Pancreas (tissue), 10 donors: ENCODE measurements around the gene OR14A2. TPM values are rescaled to one million over a fixed set of nuclear protein-coding genes. Genes with fewer than 3 reads are reported as not detected.

Experiments
- ATAC-seq, 4 donors: fragments of 200-7000 bp; cut with Tn5 transposase; one replicate each; pipeline versions ENCODE4 v1.8.0 to v1.9.1; 2020; ENCODE audit warnings: mild to moderate bottlenecking in 4 of 4, moderate library complexity in 4 of 4
- DNase-seq, 6 donors: peaks; one replicate each; pipeline ENCODE4 v3.0.0-alpha.2; 2020
- FAIRE-seq: peaks from 2 replicates; lab custom pipeline; 2012; peaks lifted over from hg19 to GRCh38; lab: Jason Lieb, UNC
- H3K27ac ChIP-seq, 4 donors: fragments of 200-600 bp; sonication (generic); 1 replicate in 3 of 4; 2 replicates in 1 of 4; pipeline versions ENCODE4 v1.5.0 to v1.8.0; 2020
- H3K27me3 ChIP-seq, 4 donors: fragments of 200-600 bp; one replicate each; pipeline ENCODE4 v1.8.0; 2021
- H3K36me3 ChIP-seq, 3 donors: fragments of 200-600 bp; sonication (generic) in 1 of 3; one replicate each; pipeline versions ENCODE4 v1.5.0 to v1.8.0; 2020 to 2021
- H3K4me1 ChIP-seq, 3 donors: fragments of 200-600 bp; one replicate each; pipeline ENCODE4 v1.8.0; 2021
- H3K4me3 ChIP-seq, 4 donors: fragments of 200-600 bp; sonication (generic) in 2 of 4; one replicate each; pipeline versions ENCODE4 v1.5.0 to v1.8.0; 2020 to 2021
- H3K9me3 ChIP-seq, 4 donors: fragments of 200-600 bp; one replicate each; pipeline ENCODE4 v1.8.0; 2021
- WGBS, 2 donors: extraction: QIAGEN DNeasy Blood & Tissue Kit; methylation state at CpG; one replicate each; pipeline ENCODE4 v1.1.7; 2013; 5-methylcytosine and 5-hydroxymethylcytosine counted together
- intact Hi-C, 3 donors: fragments of 100-400 bp; cut with DNase I; formaldehyde crosslinking; loops; one replicate each; pipeline versions ENCODE4 v1.11.1 to v1.14.2; 2022
- polyA plus RNA-seq, 2 donors: library from polyadenylated mRNA; stranded (reverse); fragments of 200-250 nt; gene quantifications; one replicate each; pipeline ENCODE4 v1.2.3, GENCODE V29; 2013
- total RNA-seq, 6 donors: library from RNA; stranded (reverse); fragmentation: NEBNext Ultra II Directional in 4 of 6; extraction: Animal tissue kit (Norgen Biotek cat#: 25700) in 4 of 6; gene quantifications; one replicate each; pipeline versions ENCODE4 v1.2.1 to v1.2.4, GENCODE V29; 2021 to 2023
- TF ChIP-seq, protein P1 (sequence below), 4 donors: fragments of 200-600 bp; sonication (generic) in 3 of 4; IDR thresholded peaks; one replicate each; pipeline versions ENCODE4 v1.5.0 to v1.8.0; 2021; ENCODE audit warnings: antibody characterized with exemption in 4 of 4
- donor health status: healthy with polysubstance abuse.
- donor health status: DM: no; HTN: no; CAD: no; lungs with moderate emphysema.
- donor health status: DM: no; HTN: no; CAD: no.
- donor health status: control.
- donor health status: control.
- donor health status: Bipolar disorder and iron deficiency.
- donor health status: DM: yes; HTN: yes; CAD: no.
- donor health status: DM: no; HTN: no; CAD: no.
- donor health status: DM: no; HTN: no; CAD: no.
- donor health status: DM: yes; HTN: yes; CAD: no.

OR14A2 gene
- total and polyA plus RNA-seq, 8 donors: not detected

DNA sequence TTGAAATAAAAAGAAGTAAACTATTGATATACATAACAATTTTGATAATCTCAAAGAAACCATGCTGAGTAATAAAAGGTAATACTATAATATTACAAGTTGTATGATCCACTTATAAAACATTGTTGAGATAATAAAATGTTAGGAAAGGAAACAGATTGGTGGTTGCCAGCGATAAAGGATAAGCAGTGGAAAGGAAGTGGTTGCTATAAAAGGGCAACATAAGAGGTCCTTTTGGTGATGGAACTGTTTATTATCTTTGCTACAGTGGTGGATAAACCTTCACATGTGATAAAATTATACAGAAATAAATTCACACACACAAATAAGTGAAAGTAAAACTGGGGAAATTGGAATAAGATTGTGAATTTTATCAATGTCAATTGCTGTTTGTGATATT is 46.6 kb downstream of the OR14A2 start:
- Histone ChIP-seq H3K27ac (no peak overlapping the region), H3K4me1 (no peaks in the 10 kb centered on the region), H3K36me3 (no peaks in the 10 kb centered on the region), H3K9me3 (no peaks in the 10 kb centered on the region), H3K4me3 (no peak overlapping the region), H3K27me3 (no peaks in the 10 kb centered on the region)
- TF ChIP-seq, protein P1, sequence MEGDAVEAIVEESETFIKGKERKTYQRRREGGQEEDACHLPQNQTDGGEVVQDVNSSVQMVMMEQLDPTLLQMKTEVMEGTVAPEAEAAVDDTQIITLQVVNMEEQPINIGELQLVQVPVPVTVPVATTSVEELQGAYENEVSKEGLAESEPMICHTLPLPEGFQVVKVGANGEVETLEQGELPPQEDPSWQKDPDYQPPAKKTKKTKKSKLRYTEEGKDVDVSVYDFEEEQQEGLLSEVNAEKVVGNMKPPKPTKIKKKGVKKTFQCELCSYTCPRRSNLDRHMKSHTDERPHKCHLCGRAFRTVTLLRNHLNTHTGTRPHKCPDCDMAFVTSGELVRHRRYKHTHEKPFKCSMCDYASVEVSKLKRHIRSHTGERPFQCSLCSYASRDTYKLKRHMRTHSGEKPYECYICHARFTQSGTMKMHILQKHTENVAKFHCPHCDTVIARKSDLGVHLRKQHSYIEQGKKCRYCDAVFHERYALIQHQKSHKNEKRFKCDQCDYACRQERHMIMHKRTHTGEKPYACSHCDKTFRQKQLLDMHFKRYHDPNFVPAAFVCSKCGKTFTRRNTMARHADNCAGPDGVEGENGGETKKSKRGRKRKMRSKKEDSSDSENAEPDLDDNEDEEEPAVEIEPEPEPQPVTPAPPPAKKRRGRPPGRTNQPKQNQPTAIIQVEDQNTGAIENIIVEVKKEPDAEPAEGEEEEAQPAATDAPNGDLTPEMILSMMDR (IDR thresholded peaks at IDR 0.05): no peak
- intact Hi-C loops: no loop called here
- DNase-seq: no peak
- ATAC-seq: no peak
- FAIRE-seq: no peak
- 80 to 84% methylated on average over 1 of the region's 1 CpG for WGBS, 2 donors

DNA sequence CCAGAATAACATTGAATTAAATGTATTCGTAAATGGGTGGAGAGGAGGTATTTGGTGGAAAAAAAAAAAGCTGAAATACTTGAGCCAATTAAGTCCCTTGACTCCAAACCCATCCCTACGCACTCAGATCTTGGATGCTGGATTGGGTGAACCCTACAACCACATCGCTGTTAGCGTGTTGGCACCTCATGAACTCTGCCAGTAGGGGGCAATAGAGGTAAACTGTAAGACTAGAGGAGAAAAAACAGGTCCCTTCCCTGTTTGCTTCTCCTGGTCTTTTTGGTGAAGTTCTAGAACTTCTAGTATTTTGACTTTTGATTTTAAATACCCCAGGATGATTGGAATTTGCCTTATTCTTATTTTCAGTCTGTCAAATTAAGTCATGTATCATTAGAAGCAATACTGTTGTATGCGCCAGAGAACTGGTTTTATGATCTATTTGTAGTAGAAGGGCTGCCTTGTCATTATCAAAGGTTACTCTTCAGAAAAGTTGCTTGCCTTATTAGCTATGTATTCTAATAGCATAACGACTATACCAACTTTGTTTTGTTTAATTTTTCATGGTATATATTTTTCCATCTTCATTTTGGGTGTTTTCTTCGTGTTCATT is 66.5 kb downstream of the OR14A2 start:
- no peak for FAIRE-seq
- peak in 4 of 6 donors; percentile 3 to 22 (median 20) for DNase-seq
- intact Hi-C loops: no loop called here
- Histone ChIP-seq H3K9me3 (no peaks in the 10 kb centered on the region), H3K36me3 (no peaks in the 10 kb centered on the region), H3K4me3 (no peak overlapping the region), H3K27ac (no peak overlapping the region), H3K27me3 (no peaks in the 10 kb centered on the region), H3K4me1 (no peaks in the 10 kb centered on the region)
- peak in 3 of 4 donors; percentile 46 to 71 (median 57) for ATAC-seq
- WGBS, 2 donors: 23 to 26% methylated on average over 7 of the region's 7 CpGs
- TF ChIP-seq, protein P1 (IDR thresholded peaks at IDR 0.05): peak; percentile 42 to 58 (median 54)

DNA sequence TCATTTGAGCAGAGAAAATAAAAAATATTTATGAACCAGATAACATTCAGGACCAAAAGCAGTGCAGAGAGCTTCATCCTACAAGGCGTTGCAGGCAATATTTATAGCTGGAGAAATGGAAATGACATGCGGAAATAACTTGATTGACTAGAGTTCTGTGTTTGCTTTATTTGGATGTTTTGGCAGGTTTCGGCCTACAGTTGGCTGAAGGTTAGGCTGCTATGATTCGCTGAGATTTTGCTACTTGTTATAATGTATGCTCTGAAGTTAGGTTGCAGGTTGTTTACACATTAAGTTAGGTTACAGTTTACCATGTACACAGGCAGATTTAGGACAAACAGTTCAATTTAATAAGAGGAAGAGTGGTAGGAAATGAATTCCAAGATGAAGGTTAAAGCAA is 67.8 kb downstream of the OR14A2 start:
- Histone ChIP-seq H3K4me3 (no peak overlapping the region), H3K27ac (no peak overlapping the region), H3K27me3 (no peaks in the 10 kb centered on the region), H3K36me3 (no peaks in the 10 kb centered on the region), H3K4me1 (no peaks in the 10 kb centered on the region), H3K9me3 (no peaks in the 10 kb centered on the region)
- TF ChIP-seq, protein P1 (IDR thresholded peaks at IDR 0.05): no peak
- no peak for FAIRE-seq
- no peak for ATAC-seq
- no peak for DNase-seq
- intact Hi-C loops: no loop called here
- 62 to 71% methylated on average over 4 of the region's 4 CpGs for WGBS, 2 donors

DNA sequence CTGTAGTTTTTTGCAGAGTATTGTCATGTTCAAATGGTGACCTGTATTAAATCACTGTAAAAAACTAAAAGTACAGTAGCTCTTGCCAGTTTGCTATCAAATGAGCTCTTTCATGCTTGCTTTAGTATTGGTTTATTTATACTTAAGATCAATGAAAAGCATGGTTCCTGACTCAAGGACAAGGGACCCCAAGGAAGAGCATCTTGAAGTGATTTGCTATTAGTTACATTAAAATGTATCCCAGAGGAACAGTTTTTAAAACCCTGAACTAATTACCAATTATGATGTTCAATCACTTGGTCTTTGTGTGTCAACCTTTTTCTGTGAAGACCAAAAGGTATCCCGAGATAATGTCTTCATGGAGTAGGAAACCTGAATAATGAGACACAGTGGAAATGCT is 68.3 kb downstream of the OR14A2 start, which contains the start of gene OR13G1:
TSS of gene OR13G1 (minus strand) at position 101 of the 400 bp plus-strand sequence. CDS start 6,698 bp downstream, outside the sequence.
- H3K4me3 ChIP-seq: no peak within 1 kb of the TSS

More for the DNA sequence above, 68.3 kb downstream of the OR14A2 start, which contains the start of gene OR13G1:
- 50 to 78% methylated on average over 1 of the region's 1 CpG for WGBS, 2 donors
- no peak for FAIRE-seq
- no peak for DNase-seq
- intact Hi-C loops: no loop called here
- Histone ChIP-seq H3K4me1 (no peaks in the 10 kb centered on the region), H3K9me3 (no peaks in the 10 kb centered on the region), H3K27me3 (no peaks in the 10 kb centered on the region), H3K36me3 (no peaks in the 10 kb centered on the region), H3K27ac (no peak within 1 kb of the TSS)
- TF ChIP-seq, protein P1 (IDR thresholded peaks at IDR 0.05): no peak
- ATAC-seq: no peak

Other genes starting within 250 kb of the OR14A2 start
- gene OR2C3, start 211.7 kb downstream of the OR14A2 start, total RNA-seq: not detected
- gene OR2C3, start 211.7 kb downstream of the OR14A2 start, polyA plus RNA-seq: under 1 TPM in 1 of 2 donors, not detected in 1; 0.02 TPM
- under 1 TPM in 4 of 6 donors, not detected in 2; 0.03 to 0.37 (median 0.29) TPM for gene GCSAML, start 199.0 kb downstream of the OR14A2 start, total RNA-seq
- under 1 TPM in 1 of 2 donors, not detected in 1; 0.09 TPM for gene GCSAML, start 199.0 kb downstream of the OR14A2 start, polyA plus RNA-seq
- not detected for gene OR2G2, start 159.8 kb downstream of the OR14A2 start, total RNA-seq
- gene OR2G2, start 159.8 kb downstream of the OR14A2 start, polyA plus RNA-seq: not detected
- gene OR2G3, start 142.6 kb downstream of the OR14A2 start, total RNA-seq: not detected
- gene OR2G3, start 142.6 kb downstream of the OR14A2 start, polyA plus RNA-seq: not detected
- not detected for gene OR13G1, start 68.4 kb downstream of the OR14A2 start, total RNA-seq
- not detected for gene OR13G1, start 68.4 kb downstream of the OR14A2 start, polyA plus RNA-seq
- gene OR6F1, start 31.5 kb downstream of the OR14A2 start, total RNA-seq: not detected
- not detected for gene OR6F1, start 31.5 kb downstream of the OR14A2 start, polyA plus RNA-seq
- under 1 TPM in 1 of 6 donors, not detected in 5; 0.28 TPM for gene OR14K1, start 9.5 kb downstream of the OR14A2 start, total RNA-seq
- gene OR14K1, start 9.5 kb downstream of the OR14A2 start, polyA plus RNA-seq: not detected
- not detected for gene OR1C1, start 12.4 kb upstream of the OR14A2 start, total RNA-seq
- gene OR1C1, start 12.4 kb upstream of the OR14A2 start, polyA plus RNA-seq: not detected
- gene OR14A16, start 76.0 kb upstream of the OR14A2 start, total RNA-seq: not detected
- gene OR14A16, start 76.0 kb upstream of the OR14A2 start, polyA plus RNA-seq: not detected
- gene OR11L1, start 93.8 kb upstream of the OR14A2 start, total RNA-seq: not detected
- not detected for gene OR11L1, start 93.8 kb upstream of the OR14A2 start, polyA plus RNA-seq
- gene TRIM58, start 109.0 kb upstream of the OR14A2 start, total RNA-seq: under 1 TPM; 0.04 to 0.47 (median 0.14) TPM
- gene TRIM58, start 109.0 kb upstream of the OR14A2 start, polyA plus RNA-seq: under 1 TPM; 0.08 to 0.14 TPM
- gene OR2W3, start 147.4 kb upstream of the OR14A2 start, total RNA-seq: under 1 TPM in 1 of 6 donors, not detected in 5; 0.23 TPM
- gene OR2W3, start 147.4 kb upstream of the OR14A2 start, polyA plus RNA-seq: under 1 TPM in 1 of 2 donors, not detected in 1; 0.09 TPM
- gene OR2T8, start 172.1 kb upstream of the OR14A2 start, total RNA-seq: not detected
- not detected for gene OR2T8, start 172.1 kb upstream of the OR14A2 start, polyA plus RNA-seq
- gene OR2AJ1, start 176.7 kb upstream of the OR14A2 start, total RNA-seq: not detected
- gene OR2AJ1, start 176.7 kb upstream of the OR14A2 start, polyA plus RNA-seq: not detected
- gene OR2L8, start 200.7 kb upstream of the OR14A2 start, total RNA-seq: not detected
- not detected for gene OR2L8, start 200.7 kb upstream of the OR14A2 start, polyA plus RNA-seq
- gene OR2AK2, start 217.1 kb upstream of the OR14A2 start, total RNA-seq: not detected
- gene OR2AK2, start 217.1 kb upstream of the OR14A2 start, polyA plus RNA-seq: not detected